DOHH2 (cell line): ENCODE measurements around the gene SLC6A6.
A peak's percentile ranks its signal among the peaks of the same experiment; 100 is the strongest.

Source experiments
- H3F3A ChIP-seq: fragments of 200-600 bp; sonication (generic), shearing (Covaris generic); 2 replicates; pipeline ENCODE4 v1.6.0; 2016; ENCODE audit warnings: antibody characterized with exemption, mild to moderate bottlenecking; ENCODE audit not compliant: control insufficient read depth, insufficient read depth
- H3K27ac ChIP-seq: fragments of 200-600 bp; sonication (generic); 2 replicates; pipeline ENCODE4 v1.5.1; 2014; ENCODE audit warnings: low read depth, mild to moderate bottlenecking, low read length, moderate library complexity
- H3K27me3 ChIP-seq: fragments of 200-600 bp; sonication (generic); 2 replicates; pipeline ENCODE4 v1.6.1; 2014; ENCODE audit warnings: mild to moderate bottlenecking, low read length, mixed read lengths; ENCODE audit not compliant: control insufficient read depth
- H3K36me3 ChIP-seq: fragments of 200-600 bp; sonication (generic); 2 replicates; pipeline ENCODE4 v1.6.1; 2014; ENCODE audit warnings: mild to moderate bottlenecking, low read length, moderate library complexity, mixed read lengths; ENCODE audit not compliant: control insufficient read depth
- H3K4me1 ChIP-seq: fragments of 200-600 bp; sonication (generic); 2 replicates; pipeline ENCODE4 v1.6.1; 2014; ENCODE audit warnings: mild to moderate bottlenecking, low read length, mixed read lengths; ENCODE audit not compliant: control insufficient read depth
- H3K4me2 ChIP-seq: fragments of 200-600 bp; sonication (generic); 2 replicates; pipeline ENCODE4 v1.6.0; 2014; ENCODE audit warnings: mild to moderate bottlenecking, low read length, moderate library complexity
- H3K4me3 ChIP-seq: fragments of 200-600 bp; sonication (generic); 2 replicates; pipeline ENCODE4 v1.5.1; 2014; ENCODE audit warnings: mild to moderate bottlenecking, low read length, mixed read lengths
- H3K79me2 ChIP-seq: fragments of 200-600 bp; sonication (generic); 2 replicates; pipeline ENCODE4 v1.6.1; 2014; ENCODE audit warnings: mild to moderate bottlenecking, low read length, mixed read lengths; ENCODE audit not compliant: control insufficient read depth
- H3K9me2 ChIP-seq: fragments of 200-600 bp; sonication (generic); replicated peaks from 2 replicates; pipeline ENCODE4 v1.6.1; 2014; ENCODE audit warnings: mild to moderate bottlenecking, low read length, mixed read lengths; ENCODE audit not compliant: control insufficient read depth
- H3K9me3 ChIP-seq: fragments of 200-600 bp; sonication (generic); 2 replicates; pipeline ENCODE4 v1.6.1; 2014; ENCODE audit warnings: antibody characterized with exemption, low read length, mixed read lengths; ENCODE audit not compliant: control insufficient read depth, insufficient read depth
- H4K20me1 ChIP-seq: fragments of 200-600 bp; sonication (generic); 2 replicates; pipeline ENCODE4 v1.6.0; 2014; ENCODE audit warnings: low read depth, mild to moderate bottlenecking, antibody characterized with exemption, low read length, moderate library complexity; ENCODE audit not compliant: control insufficient read depth, insufficient read depth
- EZH2phosphoT487 ChIP-seq: fragments of 200-600 bp; sonication (generic); IDR thresholded peaks from 2 replicates; pipeline ENCODE4 v1.6.1; 2017; ENCODE audit warnings: borderline replicate concordance, mild to moderate bottlenecking, antibody characterized with exemption, low read length, moderate library complexity, mixed read lengths
- TF ChIP-seq, protein P1 (sequence below): fragments of 200-600 bp; sonication (generic); IDR thresholded peaks from one replicate; pipeline ENCODE4 v1.5.1; 2014; ENCODE audit warnings: antibody characterized with exemption, mild to moderate bottlenecking, low read depth, low read length; ENCODE audit not compliant: poor library complexity, severe bottlenecking

SLC6A6 gene

DNA sequence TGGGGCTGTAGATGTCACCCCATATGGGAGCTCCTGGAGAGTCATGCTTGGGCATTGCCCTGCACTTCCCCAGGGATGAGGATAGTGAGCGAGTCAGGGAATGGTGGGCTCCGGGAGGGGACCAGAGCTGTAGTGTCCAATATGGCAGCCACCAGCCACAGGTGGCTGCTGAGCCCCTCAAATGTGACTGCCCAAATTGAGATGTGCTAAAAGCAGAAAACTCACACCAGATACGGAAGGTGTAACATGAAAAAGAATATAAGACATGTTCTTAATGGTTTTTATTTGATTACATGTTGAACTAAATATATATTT is 106.1 kb downstream of the SLC6A6 start:
- H3F3A ChIP-seq: no peaks in the 10 kb centered on the region
- no peak overlapping the region for H3K4me3 ChIP-seq
- no peaks in the 10 kb centered on the region; the same call in 1 of the 2 replicates for H3K27me3 ChIP-seq
- H4K20me1 ChIP-seq: no peaks in the 10 kb centered on the region
- no peaks in the 10 kb centered on the region for H3K9me3 ChIP-seq
- no peak overlapping the region for H3K4me2 ChIP-seq
- no peaks in the 10 kb centered on the region for H3K36me3 ChIP-seq
- no peaks in the 10 kb centered on the region for H3K79me2 ChIP-seq
- no peaks in the 10 kb centered on the region for H3K9me2 ChIP-seq
- H3K27ac ChIP-seq: no peak overlapping the region
- H3K4me1 ChIP-seq: no peaks in the 10 kb centered on the region
- TF ChIP-seq, protein P1, sequence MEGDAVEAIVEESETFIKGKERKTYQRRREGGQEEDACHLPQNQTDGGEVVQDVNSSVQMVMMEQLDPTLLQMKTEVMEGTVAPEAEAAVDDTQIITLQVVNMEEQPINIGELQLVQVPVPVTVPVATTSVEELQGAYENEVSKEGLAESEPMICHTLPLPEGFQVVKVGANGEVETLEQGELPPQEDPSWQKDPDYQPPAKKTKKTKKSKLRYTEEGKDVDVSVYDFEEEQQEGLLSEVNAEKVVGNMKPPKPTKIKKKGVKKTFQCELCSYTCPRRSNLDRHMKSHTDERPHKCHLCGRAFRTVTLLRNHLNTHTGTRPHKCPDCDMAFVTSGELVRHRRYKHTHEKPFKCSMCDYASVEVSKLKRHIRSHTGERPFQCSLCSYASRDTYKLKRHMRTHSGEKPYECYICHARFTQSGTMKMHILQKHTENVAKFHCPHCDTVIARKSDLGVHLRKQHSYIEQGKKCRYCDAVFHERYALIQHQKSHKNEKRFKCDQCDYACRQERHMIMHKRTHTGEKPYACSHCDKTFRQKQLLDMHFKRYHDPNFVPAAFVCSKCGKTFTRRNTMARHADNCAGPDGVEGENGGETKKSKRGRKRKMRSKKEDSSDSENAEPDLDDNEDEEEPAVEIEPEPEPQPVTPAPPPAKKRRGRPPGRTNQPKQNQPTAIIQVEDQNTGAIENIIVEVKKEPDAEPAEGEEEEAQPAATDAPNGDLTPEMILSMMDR: no peak
- TF ChIP-seq EZH2phosphoT487: no peak

DNA sequence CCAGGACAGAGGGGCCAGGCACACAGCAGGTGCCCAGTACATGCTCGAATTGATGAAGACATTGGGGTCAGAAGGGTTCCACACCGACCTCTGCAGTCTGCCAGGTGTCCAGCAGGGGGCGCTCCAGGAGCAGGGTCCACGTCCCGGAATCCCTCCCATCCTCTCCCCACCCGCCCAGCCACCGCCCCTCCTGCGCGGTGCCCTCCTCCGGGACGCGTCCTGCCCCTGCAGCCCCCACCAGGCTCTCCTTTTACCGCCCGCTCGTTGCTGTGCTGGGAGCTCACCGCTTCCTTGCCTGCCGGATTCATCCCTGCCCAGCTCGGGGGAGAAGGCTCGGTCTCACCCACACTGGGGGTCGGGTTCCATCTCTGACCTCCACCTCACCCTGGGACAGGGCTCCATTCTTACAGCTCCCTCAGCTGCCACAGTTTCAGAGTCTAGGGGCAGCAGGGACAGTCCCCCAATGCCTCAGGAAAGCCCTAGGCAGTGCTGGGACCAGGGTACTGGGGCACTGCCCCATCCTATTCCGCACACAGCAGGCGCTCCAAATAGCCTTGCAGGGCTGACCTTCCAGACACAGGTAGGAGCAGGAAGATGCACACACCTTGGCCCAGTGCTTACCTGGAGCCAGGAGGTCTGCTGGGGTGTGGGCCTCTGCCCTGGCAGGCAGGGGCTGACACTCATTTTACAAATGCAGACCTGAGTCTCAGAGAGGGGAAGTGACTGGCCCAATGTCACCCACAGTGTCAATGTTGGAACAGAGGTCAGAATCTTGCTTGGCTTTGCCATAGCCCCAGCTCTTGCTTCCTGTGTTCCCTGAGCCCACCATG is 106.8 kb downstream of the SLC6A6 start:
- Histone ChIP-seq H3K4me2 (no peak overlapping the region), H3K4me3 (no peak overlapping the region), H3K79me2 (no peaks in the 10 kb centered on the region), H3F3A (no peaks in the 10 kb centered on the region), H3K4me1 (no peaks in the 10 kb centered on the region), H3K9me3 (no peaks in the 10 kb centered on the region), H4K20me1 (no peaks in the 10 kb centered on the region), H3K27ac (no peak overlapping the region), H3K9me2 (no peaks in the 10 kb centered on the region), H3K27me3 (no peaks in the 10 kb centered on the region; the same call in 1 of the 2 replicates), H3K36me3 (no peaks in the 10 kb centered on the region)
- TF ChIP-seq EZH2phosphoT487: no peak
- TF ChIP-seq, protein P1: peak; percentile 81

GRCh38 chr3:14509796-14510100 is 107.3 kb downstream of the SLC6A6 start:
- H4K20me1 ChIP-seq: no peaks in the 10 kb centered on the region
- no peaks in the 10 kb centered on the region for H3K9me3 ChIP-seq
- no peaks in the 10 kb centered on the region for H3K36me3 ChIP-seq
- TF ChIP-seq, protein P1: no peak
- TF ChIP-seq EZH2phosphoT487: no peak
- no peak overlapping the region for H3K4me2 ChIP-seq
- H3K79me2 ChIP-seq: no peaks in the 10 kb centered on the region
- no peak overlapping the region for H3K4me3 ChIP-seq
- H3F3A ChIP-seq: no peaks in the 10 kb centered on the region
- no peaks in the 10 kb centered on the region; the same call in 1 of the 2 replicates for H3K27me3 ChIP-seq
- no peak overlapping the region for H3K27ac ChIP-seq
- no peaks in the 10 kb centered on the region for H3K9me2 ChIP-seq
- H3K4me1 ChIP-seq: no peaks in the 10 kb centered on the region
